Measurements from ENCODE around the gene RBPJL.

Gene RBPJL

GRCh38 chr20:45366631-45367030, 60.0 kb downstream of the RBPJL start:
- CTCF ChIA-PET, result no interaction called here
- no peak for DNase-seq (ENCODE audit: extremely low spot score)
- TF ChIP-seq FOXA1 (IDR thresholded peaks at IDR 0.05) (no peak), FOXM1 (IDR thresholded peaks at IDR 0.05; ENCODE audit: borderline replicate concordance) (no peak), TARDBP (IDR thresholded peaks at IDR 0.05) (no peak), CTBP1 (IDR thresholded peaks at IDR 0.05; ENCODE audit: borderline replicate concordance) (no peak), FOXK2 (IDR thresholded peaks at IDR 0.05) (no peak), PKNOX1 (IDR thresholded peaks at IDR 0.05) (no peak)
- POLR2A ChIA-PET, result no interaction called here

GRCh38 chr20:45367126-45367525, 60.5 kb downstream of the RBPJL start:
- POLR2A ChIA-PET, result no interaction called here
- no peak for DNase-seq (ENCODE audit: extremely low spot score)
- CTCF ChIA-PET, result no interaction called here
- no peak for TF ChIP-seq FOXA1 (IDR thresholded peaks at IDR 0.05)
- no peak for TF ChIP-seq SP1 (IDR thresholded peaks at IDR 0.05)
- TF ChIP-seq LEF1 (IDR thresholded peaks at IDR 0.05; ENCODE audit: borderline replicate concordance), result no peak
- no peak for TF ChIP-seq FOXK2 (IDR thresholded peaks at IDR 0.05)
- no peak for TF ChIP-seq ARNT (IDR thresholded peaks at IDR 0.05)
- no peak for TF ChIP-seq ZNF384 (IDR thresholded peaks at IDR 0.05)
- TF ChIP-seq PKNOX1 (IDR thresholded peaks at IDR 0.05), result no peak
- TF ChIP-seq FOXM1 (IDR thresholded peaks at IDR 0.05; ENCODE audit: borderline replicate concordance), result no peak
- TF ChIP-seq ELF4 (IDR thresholded peaks at IDR 0.05), result no peak
- no peak for TF ChIP-seq CTBP1 (IDR thresholded peaks at IDR 0.05; ENCODE audit: borderline replicate concordance)
- no peak for TF ChIP-seq HDGF (IDR thresholded peaks at IDR 0.05; ENCODE audit: borderline replicate concordance)
- TF ChIP-seq SUZ12 (IDR thresholded peaks at IDR 0.05), result no peak
- TF ChIP-seq NFRKB (IDR thresholded peaks at IDR 0.05), result no peak
- no peak for TF ChIP-seq L3MBTL2 (conservative IDR thresholded peaks at IDR 0.05)
- TF ChIP-seq BHLHE40 (IDR thresholded peaks at IDR 0.05; ENCODE audit: borderline replicate concordance), result no peak
- TF ChIP-seq TARDBP (IDR thresholded peaks at IDR 0.05), result no peak

Measured in HEK293T (cell line).